GM12874 (cell line): Measurements from ENCODE around the gene CCL22.
A peak's percentile ranks its signal among the peaks of the same experiment; 100 is the strongest.

Experiments used
- TF ChIP-seq, protein P1 (sequence below): IDR thresholded peaks from 2 replicates; pipeline ENCODE4 v1.5.1; 2011; ENCODE audit warnings: low read depth, mild to moderate bottlenecking, control low read depth, low read length, moderate library complexity; ENCODE audit not compliant: insufficient read depth

Gene CCL22

DNA sequence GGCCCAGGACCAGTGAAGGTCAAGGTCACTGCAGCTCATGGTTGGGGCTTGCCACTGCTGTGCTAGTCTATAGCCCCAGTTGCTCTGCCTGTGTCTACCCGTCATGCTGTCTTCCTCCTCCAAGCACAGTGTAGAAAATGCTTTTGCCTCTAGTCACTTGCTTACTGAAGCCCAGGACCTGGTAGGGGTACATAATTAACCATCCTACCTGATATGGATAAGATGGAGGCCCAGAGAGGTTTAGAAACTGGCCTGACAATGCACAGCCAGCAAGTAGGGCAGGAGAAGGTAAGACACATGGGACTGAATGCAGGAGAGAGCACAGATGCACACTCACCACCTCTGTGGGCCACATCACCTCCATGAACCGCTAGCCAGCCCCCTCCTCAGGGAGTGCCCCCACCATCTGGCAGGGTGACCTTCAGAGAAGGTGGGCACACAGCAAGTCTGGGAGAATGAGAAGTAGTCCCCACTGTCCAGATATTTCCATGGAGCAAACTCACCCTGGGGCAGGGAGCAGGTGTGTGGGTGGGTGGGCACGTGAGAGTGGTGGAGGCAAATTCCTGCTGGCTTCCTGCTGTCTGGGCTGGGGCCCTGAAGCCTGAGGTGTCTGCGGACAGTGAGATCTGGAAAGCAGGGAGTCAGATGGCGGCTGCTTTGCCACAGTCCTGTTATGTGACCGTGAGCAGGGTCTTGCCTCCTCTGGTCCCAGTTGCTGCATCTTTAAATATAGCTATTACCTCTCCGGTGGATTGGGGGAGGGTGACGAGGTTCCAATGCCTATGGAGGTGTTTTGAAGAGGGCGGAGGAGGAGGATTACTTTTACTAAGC lies 14.7 kb downstream of the CCL22 start:
- TF ChIP-seq, protein P1, sequence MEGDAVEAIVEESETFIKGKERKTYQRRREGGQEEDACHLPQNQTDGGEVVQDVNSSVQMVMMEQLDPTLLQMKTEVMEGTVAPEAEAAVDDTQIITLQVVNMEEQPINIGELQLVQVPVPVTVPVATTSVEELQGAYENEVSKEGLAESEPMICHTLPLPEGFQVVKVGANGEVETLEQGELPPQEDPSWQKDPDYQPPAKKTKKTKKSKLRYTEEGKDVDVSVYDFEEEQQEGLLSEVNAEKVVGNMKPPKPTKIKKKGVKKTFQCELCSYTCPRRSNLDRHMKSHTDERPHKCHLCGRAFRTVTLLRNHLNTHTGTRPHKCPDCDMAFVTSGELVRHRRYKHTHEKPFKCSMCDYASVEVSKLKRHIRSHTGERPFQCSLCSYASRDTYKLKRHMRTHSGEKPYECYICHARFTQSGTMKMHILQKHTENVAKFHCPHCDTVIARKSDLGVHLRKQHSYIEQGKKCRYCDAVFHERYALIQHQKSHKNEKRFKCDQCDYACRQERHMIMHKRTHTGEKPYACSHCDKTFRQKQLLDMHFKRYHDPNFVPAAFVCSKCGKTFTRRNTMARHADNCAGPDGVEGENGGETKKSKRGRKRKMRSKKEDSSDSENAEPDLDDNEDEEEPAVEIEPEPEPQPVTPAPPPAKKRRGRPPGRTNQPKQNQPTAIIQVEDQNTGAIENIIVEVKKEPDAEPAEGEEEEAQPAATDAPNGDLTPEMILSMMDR = no peak

- TF ChIP-seq, protein P1 = no peak
Measured at GRCh38 chr16:57374067-57374534, 15.5 kb downstream of the CCL22 start.

DNA sequence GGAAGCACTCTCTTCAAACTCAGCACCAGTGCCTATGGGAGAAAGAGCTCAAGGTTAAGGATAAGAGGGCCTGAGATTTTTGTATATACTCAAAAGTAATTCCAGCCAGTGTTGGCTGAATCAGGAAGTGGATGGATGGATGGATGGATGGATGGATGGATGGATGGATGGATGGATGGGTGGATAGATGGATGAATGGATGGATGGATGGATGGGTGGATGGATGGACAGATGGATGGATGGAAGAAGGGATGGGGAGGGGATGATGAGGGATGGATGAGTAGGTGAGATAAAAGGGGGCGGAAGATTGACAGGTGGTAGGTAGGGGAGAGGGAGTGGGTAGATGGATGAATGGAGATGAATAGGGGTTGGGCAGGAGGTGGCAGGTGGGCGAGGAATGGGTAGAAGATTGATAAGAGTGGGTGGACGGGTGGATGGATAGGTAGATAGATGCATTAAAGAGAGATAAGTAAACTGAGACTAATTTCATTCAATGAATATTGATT lies 17.8 kb downstream of the CCL22 start:
- TF ChIP-seq, protein P1 = no peak

GRCh38 chr16:57377080-57377841 lies 18.7 kb downstream of the CCL22 start:
- TF ChIP-seq, protein P1 = peak; percentile 18; the same call in 1 of the 2 replicates

DNA sequence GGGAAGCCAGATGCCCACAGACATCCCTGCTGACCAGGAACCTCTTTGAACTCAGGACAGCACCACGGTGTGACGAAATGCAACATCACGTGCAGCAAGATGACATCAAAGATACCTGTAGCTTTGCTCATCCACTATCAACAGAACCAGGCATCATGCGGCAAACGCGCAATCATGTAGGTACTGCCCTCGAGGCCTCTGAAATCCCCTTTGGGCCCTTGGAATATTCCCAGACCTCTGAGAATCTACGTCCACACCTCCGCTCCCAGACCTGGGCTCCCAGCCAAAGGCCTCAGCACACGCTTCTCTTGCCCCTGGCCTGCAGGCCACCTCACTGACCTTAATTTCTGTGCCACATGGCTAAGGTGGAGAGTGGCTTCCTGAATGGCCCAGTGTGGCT lies 21.0 kb downstream of the CCL22 start:
- TF ChIP-seq, protein P1 = no peak

DNA sequence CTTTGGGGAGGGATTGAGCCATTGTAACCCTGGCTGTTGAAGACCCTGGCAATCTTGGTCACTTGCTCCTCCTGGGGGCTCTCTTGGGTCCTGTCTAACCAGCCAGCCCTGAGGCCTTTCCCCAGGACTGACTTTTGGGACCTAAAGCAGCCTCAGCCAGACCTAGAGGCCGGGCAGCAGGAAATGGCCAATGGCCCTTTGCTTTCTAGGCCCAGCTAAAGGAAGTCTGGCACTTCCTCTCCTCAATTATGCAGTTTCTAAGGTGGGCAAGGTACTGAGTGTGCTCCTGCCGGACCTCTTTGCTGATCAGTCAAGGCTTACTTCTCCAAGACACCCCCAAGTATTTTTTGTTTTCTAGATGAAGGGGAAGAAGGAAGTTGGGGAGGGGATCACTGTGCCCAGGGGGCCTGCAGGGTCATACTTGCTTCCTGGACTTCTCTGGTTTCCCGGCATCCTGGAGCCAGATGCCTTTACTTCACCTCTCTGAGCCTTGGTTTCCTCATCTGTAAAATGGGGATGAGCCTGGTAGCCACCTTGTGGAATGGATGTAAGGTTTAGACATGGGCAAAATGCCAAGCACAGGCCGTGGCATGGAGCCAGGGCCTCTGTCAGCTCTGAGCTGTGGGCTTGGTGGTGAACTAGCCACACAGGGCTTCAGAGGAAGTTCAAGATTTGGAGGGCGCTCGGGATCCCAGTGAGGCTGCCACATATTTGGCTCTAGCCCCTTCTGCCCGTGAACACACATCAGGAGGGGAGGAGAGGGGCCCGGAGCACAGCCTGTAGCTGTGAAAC lies 22.3 kb downstream of the CCL22 start:
- TF ChIP-seq, protein P1 = no peak
